KMS-11 (cell line): Measurements from ENCODE around the gene OSBPL3.

Experiments used
- H2AFZ ChIP-seq: fragments of 200-600 bp; sonication (generic); 2 replicates; pipeline ENCODE4 v1.6.1; 2016; ENCODE audit warnings: antibody characterized with exemption, mixed run types, low read depth
- H3K27ac ChIP-seq: fragments of 200-600 bp; sonication (generic); 2 replicates; pipeline ENCODE4 v1.6.1; 2016; ENCODE audit warnings: mild to moderate bottlenecking, mixed run types
- H3K27me3 ChIP-seq: fragments of 200-600 bp; sonication (generic); 2 replicates; pipeline ENCODE4 v1.6.1; 2017; ENCODE audit warnings: mild to moderate bottlenecking, low read depth, mixed run types, moderate library complexity; ENCODE audit not compliant: insufficient read depth
- H3K36me3 ChIP-seq: fragments of 200-600 bp; sonication (generic); 2 replicates; pipeline ENCODE4 v1.6.1; 2017; ENCODE audit warnings: mild to moderate bottlenecking, mixed run types; ENCODE audit not compliant: insufficient read depth
- H3K4me1 ChIP-seq: fragments of 200-600 bp; sonication (generic); 2 replicates; pipeline ENCODE4 v1.6.1; 2016; ENCODE audit warnings: mild to moderate bottlenecking, low read depth, mixed run types; ENCODE audit not compliant: poor library complexity, severe bottlenecking
- H3K4me2 ChIP-seq: fragments of 200-600 bp; sonication (generic); 2 replicates; pipeline ENCODE4 v1.7.0; 2016; ENCODE audit warnings: mild to moderate bottlenecking, mixed run types
- H3K4me3 ChIP-seq: fragments of 200-600 bp; sonication (generic); IDR thresholded peaks from 2 replicates; pipeline ENCODE4 v1.6.1; 2017; ENCODE audit warnings: low read depth, low read length, mixed read lengths; ENCODE audit not compliant: insufficient read depth
- H3K79me2 ChIP-seq: fragments of 200-600 bp; sonication (generic); 2 replicates; pipeline ENCODE4 v1.6.1; 2016; ENCODE audit warnings: low read depth, mixed run types; ENCODE audit not compliant: insufficient read depth
- H3K9ac ChIP-seq: fragments of 200-600 bp; sonication (generic); 2 replicates; pipeline ENCODE4 v1.6.1; 2016; ENCODE audit warnings: mild to moderate bottlenecking, mixed run types
- H4K20me1 ChIP-seq: fragments of 200-600 bp; sonication (generic); 2 replicates; pipeline ENCODE4 v1.6.1; 2016; ENCODE audit warnings: mild to moderate bottlenecking, mixed run types; ENCODE audit not compliant: insufficient read depth
- CTCF ChIP-seq: fragments of 200-600 bp; sonication (generic); conservative IDR thresholded peaks from 2 replicates; pipeline ENCODE4 v1.6.1; 2017; ENCODE audit warnings: low read depth, mild to moderate bottlenecking, antibody characterized with exemption, low read length, moderate library complexity, mixed read lengths

OSBPL3 gene

GRCh38 chr7:24995466-24995865, 15.5 kb upstream of the OSBPL3 start:
- Histone ChIP-seq H4K20me1 (no peaks in the 10 kb centered on the region), H3K36me3 (no peaks in the 10 kb centered on the region), H3K79me2 (no peaks in the 10 kb centered on the region), H3K27ac (no peak overlapping the region), H2AFZ (no peak overlapping the region), H3K27me3 (no peaks in the 10 kb centered on the region), H3K4me3 (no peak overlapping the region), H3K4me2 (no peak overlapping the region), H3K9ac (no peak overlapping the region), H3K4me1 (no peaks in the 10 kb centered on the region)
- no peak for TF ChIP-seq CTCF

GRCh38 chr7:24992314-24992713, 12.3 kb upstream of the OSBPL3 start:
- Histone ChIP-seq H3K27me3 (no peaks in the 10 kb centered on the region), H3K36me3 (no peaks in the 10 kb centered on the region), H3K27ac (no peak overlapping the region), H3K79me2 (no peaks in the 10 kb centered on the region), H4K20me1 (no peaks in the 10 kb centered on the region), H2AFZ (no peak overlapping the region), H3K4me1 (no peaks in the 10 kb centered on the region), H3K9ac (no peak overlapping the region), H3K4me3 (no peak overlapping the region), H3K4me2 (no peak overlapping the region)
- TF ChIP-seq CTCF: no peak

- H2AFZ ChIP-seq: no peak overlapping the region
- H3K27ac ChIP-seq: no peak overlapping the region
- no peaks in the 10 kb centered on the region for H3K27me3 ChIP-seq
- H3K4me3 ChIP-seq: no peak overlapping the region
- no peaks in the 10 kb centered on the region for H3K4me1 ChIP-seq
- no peak overlapping the region for H3K9ac ChIP-seq
- no peaks in the 10 kb centered on the region for H3K36me3 ChIP-seq
- no peaks in the 10 kb centered on the region for H4K20me1 ChIP-seq
- H3K79me2 ChIP-seq: no peaks in the 10 kb centered on the region
- TF ChIP-seq CTCF: no peak
- no peak overlapping the region for H3K4me2 ChIP-seq
Measured at GRCh38 chr7:24991353-24991752, 11.4 kb upstream of the OSBPL3 start.

GRCh38 chr7:24987331-24987842, 7.4 kb upstream of the OSBPL3 start:
- no peak overlapping the region for H3K27ac ChIP-seq
- no peak overlapping the region for H2AFZ ChIP-seq
- H3K79me2 ChIP-seq: no peaks in the 10 kb centered on the region
- H3K4me2 ChIP-seq: no peak overlapping the region
- no peaks in the 10 kb centered on the region; the same call in 1 of the 2 replicates for H3K27me3 ChIP-seq
- H3K36me3 ChIP-seq: no peaks in the 10 kb centered on the region
- H3K4me1 ChIP-seq: peaks cover 5% of the 10 kb centered on the region
- no peak overlapping the region for H3K4me3 ChIP-seq
- TF ChIP-seq CTCF: no peak
- H3K9ac ChIP-seq: no peak overlapping the region
- no peaks in the 10 kb centered on the region for H4K20me1 ChIP-seq
